ENCODE measurements around the gene PDSS2. TPM values are rescaled to one million over a fixed set of nuclear protein-coding genes. Genes with fewer than 3 reads are reported as not detected.

The PDSS2 gene
- polyA plus RNA-seq, 1 donor from 2014 or later: 4.6 TPM

DNA sequence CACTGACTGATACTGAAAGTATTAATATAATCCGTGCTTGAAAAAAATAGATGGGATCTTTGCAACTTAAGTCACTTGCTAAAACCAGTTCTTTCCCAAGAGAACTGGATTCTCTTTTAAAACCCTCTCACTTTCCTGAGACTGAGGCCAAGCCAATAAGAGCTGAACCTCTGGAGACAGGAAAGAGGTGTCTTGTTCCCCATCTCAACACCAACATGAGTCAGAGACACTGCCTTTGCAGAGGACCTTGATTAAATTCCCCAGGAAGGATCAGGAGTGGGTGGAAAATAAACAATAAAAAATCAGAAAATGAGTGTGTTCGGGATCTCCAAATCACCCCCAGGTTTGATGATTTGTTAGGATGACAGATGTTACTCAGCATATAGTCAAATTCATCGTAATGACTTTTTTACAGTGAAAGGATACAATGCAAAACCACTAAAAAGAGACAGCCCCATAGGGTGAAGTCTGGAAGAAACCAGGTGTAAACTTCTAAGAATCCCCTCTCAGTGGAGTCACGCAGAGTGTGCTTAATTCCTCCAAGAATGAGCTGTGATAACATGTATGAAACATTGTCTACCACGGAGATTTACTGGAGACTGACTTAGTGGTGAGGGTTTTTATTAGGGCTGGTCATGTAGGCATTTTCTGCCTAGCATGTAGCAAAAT, 221.2 kb downstream of the PDSS2 start:
- Histone ChIP-seq H3F3A (ENCODE audit: insufficient read depth, low read length, poor library complexity, severe bottlenecking) (no peaks in the 10 kb centered on the region), H3K79me2 (replicated peaks; ENCODE audit: insufficient read depth, low read length) (no peaks in the 10 kb centered on the region), H3K36me3 (ENCODE audit: insufficient read depth, low read length) (no peaks in the 10 kb centered on the region), H3K9me2 (ENCODE audit: insufficient read depth, low read length) (no peaks in the 10 kb centered on the region), H3K9ac (ENCODE audit: low read length) (no peak overlapping the region), H3K27me3 (ENCODE audit: insufficient read depth, low read depth, low read length) (no peaks in the 10 kb centered on the region), H3K4me3 (ENCODE audit: low read length) (no peak overlapping the region), H3K27ac (ENCODE audit: low read length) (no peak overlapping the region), H4K20me1 (ENCODE audit: insufficient read depth) (no peaks in the 10 kb centered on the region), H3K4me2 (ENCODE audit: low read length) (no peak overlapping the region), H3K9me3 (ENCODE audit: low read length) (no peaks in the 10 kb centered on the region), H2AFZ (ENCODE audit: low read depth, low read length) (no peak overlapping the region)
- TF ChIP-seq POLR2AphosphoS5 (IDR thresholded peaks at IDR 0.05) (no peak), CTCF (IDR thresholded peaks at IDR 0.05; ENCODE audit: poor library complexity, severe bottlenecking) (no peak), REST (IDR thresholded peaks at IDR 0.05; ENCODE audit: borderline replicate concordance) (no peak), TAF1 (IDR thresholded peaks at IDR 0.05; ENCODE audit: low read depth) (no peak), SMC3 (conservative IDR thresholded peaks at IDR 0.05; ENCODE audit: poor library complexity) (no peak), MXI1 (conservative IDR thresholded peaks at IDR 0.05; ENCODE audit: poor library complexity, severe bottlenecking) (no peak), RAD21 (conservative IDR thresholded peaks at IDR 0.05) (no peak), EZH2 (IDR thresholded peaks at IDR 0.05; ENCODE audit: borderline replicate concordance, insufficient read depth, low read length, poor library complexity, severe bottlenecking) (no peak), EP300 (conservative IDR thresholded peaks at IDR 0.05; ENCODE audit: poor library complexity, severe bottlenecking) (no peak)

DNA sequence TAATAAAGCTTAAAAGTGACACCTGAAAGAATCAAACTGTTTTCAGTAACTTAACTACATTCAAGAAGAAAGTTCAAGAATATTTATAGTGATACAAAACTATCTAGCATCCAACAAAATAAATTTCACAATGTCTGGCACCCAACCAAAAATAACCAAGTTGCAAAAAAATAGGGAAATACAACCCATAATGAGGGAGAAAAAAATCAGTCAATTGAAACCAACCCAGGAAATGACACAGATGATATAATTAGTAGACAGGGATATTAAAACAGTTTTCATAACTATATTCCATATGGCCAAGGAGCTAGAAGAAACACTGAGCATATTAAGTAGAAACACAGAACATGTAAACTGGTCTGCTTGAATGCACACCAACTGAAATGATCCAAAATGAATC, 223.9 kb downstream of the PDSS2 start:
- no peaks in the 10 kb centered on the region for H4K20me1 ChIP-seq (ENCODE audit: insufficient read depth)
- H2AFZ ChIP-seq (ENCODE audit: low read depth, low read length): no peak overlapping the region
- no peaks in the 10 kb centered on the region for H3K9me3 ChIP-seq (ENCODE audit: low read length)
- H3K36me3 ChIP-seq (ENCODE audit: insufficient read depth, low read length): no peaks in the 10 kb centered on the region
- no peaks in the 10 kb centered on the region for H3F3A ChIP-seq (ENCODE audit: insufficient read depth, low read length, poor library complexity, severe bottlenecking)
- no peaks in the 10 kb centered on the region for H3K27me3 ChIP-seq (ENCODE audit: insufficient read depth, low read depth, low read length)
- H3K79me2 ChIP-seq (replicated peaks; ENCODE audit: insufficient read depth, low read length): no peaks in the 10 kb centered on the region
- no peaks in the 10 kb centered on the region for H3K9me2 ChIP-seq (ENCODE audit: insufficient read depth, low read length)
- no peak overlapping the region for H3K9ac ChIP-seq (ENCODE audit: low read length)
- H3K27ac ChIP-seq (ENCODE audit: low read length): no peak overlapping the region
- H3K4me2 ChIP-seq (ENCODE audit: low read length): no peak overlapping the region
- TF ChIP-seq RAD21 (conservative IDR thresholded peaks at IDR 0.05): no peak
- no peak for TF ChIP-seq POLR2AphosphoS5 (IDR thresholded peaks at IDR 0.05)
- TF ChIP-seq MXI1 (conservative IDR thresholded peaks at IDR 0.05; ENCODE audit: poor library complexity, severe bottlenecking): no peak
- no peak for TF ChIP-seq REST (IDR thresholded peaks at IDR 0.05; ENCODE audit: borderline replicate concordance)
- TF ChIP-seq EP300 (conservative IDR thresholded peaks at IDR 0.05; ENCODE audit: poor library complexity, severe bottlenecking): no peak
- no peak for TF ChIP-seq CTCF (IDR thresholded peaks at IDR 0.05; ENCODE audit: poor library complexity, severe bottlenecking)
- no peak for TF ChIP-seq SMC3 (conservative IDR thresholded peaks at IDR 0.05; ENCODE audit: poor library complexity)
- no peak for TF ChIP-seq EZH2 (IDR thresholded peaks at IDR 0.05; ENCODE audit: borderline replicate concordance, insufficient read depth, low read length, poor library complexity, severe bottlenecking)
- TF ChIP-seq TAF1 (IDR thresholded peaks at IDR 0.05; ENCODE audit: low read depth): no peak
- no peak overlapping the region for H3K4me3 ChIP-seq (ENCODE audit: low read length)
